H9 (cell line): Measurements from ENCODE around the gene ASTL. TPM values are rescaled to one million over a fixed set of nuclear protein-coding genes. Genes with fewer than 3 reads are reported as not detected.
A peak's percentile ranks its signal among the peaks of the same experiment; 100 is the strongest.

ENCODE experiments used
- DNase-seq: peaks from one replicate; pipeline ENCODE4 v3.0.0-alpha.2; 2017
- H2AFZ ChIP-seq: one replicate; pipeline ENCODE4 v1.6.1; 2013; ENCODE audit warnings: mild to moderate bottlenecking, low read length, control low read depth, moderate library complexity
- H2AK5ac ChIP-seq: 2 replicates; pipeline ENCODE4 v1.6.1; 2013; ENCODE audit warnings: low read length, control low read depth, mixed read lengths; ENCODE audit not compliant: insufficient read length
- H2BK120ac ChIP-seq: one replicate; pipeline ENCODE4 v1.6.1; 2013; ENCODE audit warnings: low read depth, mild to moderate bottlenecking, low read length, control low read depth, inconsistent platforms; ENCODE audit not compliant: poor library complexity, severe bottlenecking
- H2BK12ac ChIP-seq: 2 replicates; pipeline ENCODE4 v1.6.1; 2013; ENCODE audit warnings: low read length, control low read depth, mixed read lengths, low read depth; ENCODE audit not compliant: insufficient read length
- H2BK15ac ChIP-seq: 2 replicates; pipeline ENCODE4 v1.6.1; 2013; ENCODE audit warnings: low read depth, low read length, control low read depth
- H2BK20ac ChIP-seq: one replicate; pipeline ENCODE4 v1.6.1; 2013; ENCODE audit warnings: low read depth, mild to moderate bottlenecking, low read length, control low read depth, inconsistent platforms; ENCODE audit not compliant: poor library complexity, severe bottlenecking
- H2BK5ac ChIP-seq: 2 replicates; pipeline ENCODE4 v1.6.1; 2013; ENCODE audit warnings: low read length, control low read depth, mixed read lengths; ENCODE audit not compliant: insufficient read length
- H3K14ac ChIP-seq: 2 replicates; pipeline ENCODE4 v1.6.1; 2013; ENCODE audit warnings: low read length, control low read depth; ENCODE audit not compliant: insufficient read depth
- H3K18ac ChIP-seq: 2 replicates; pipeline ENCODE4 v1.6.1; 2013; ENCODE audit warnings: low read depth, mild to moderate bottlenecking, mixed read lengths, low read length, control low read depth; ENCODE audit not compliant: insufficient read length
- H3K23ac ChIP-seq: 2 replicates; pipeline ENCODE4 v1.6.1; 2013; ENCODE audit warnings: low read length, control low read depth, mixed read lengths, low read depth; ENCODE audit not compliant: insufficient read length
- H3K23me2 ChIP-seq: 2 replicates; pipeline ENCODE4 v1.6.1; 2013; ENCODE audit warnings: low read depth, mild to moderate bottlenecking, mixed read lengths, low read length, control low read depth; ENCODE audit not compliant: insufficient read length, poor library complexity, severe bottlenecking
- H3K27ac ChIP-seq: 2 replicates; pipeline ENCODE4 v1.5.1; 2013; ENCODE audit warnings: low read length, control low read depth, mixed read lengths, low read depth; ENCODE audit not compliant: insufficient read length
- H3K27me3 ChIP-seq: 2 replicates; pipeline ENCODE4 v1.6.1; 2013; ENCODE audit warnings: low read length, control low read depth, inconsistent platforms; ENCODE audit not compliant: insufficient read depth
- H3K4ac ChIP-seq: 2 replicates; pipeline ENCODE4 v1.6.1; 2013; ENCODE audit warnings: low read depth, mild to moderate bottlenecking, control low read depth, inconsistent platforms, low read length, moderate library complexity
- H3K4me1 ChIP-seq: 2 replicates; pipeline ENCODE4 v1.6.1; 2013; ENCODE audit warnings: low read length, control low read depth, inconsistent platforms; ENCODE audit not compliant: insufficient read depth
- H3K4me2 ChIP-seq: 2 replicates; pipeline ENCODE4 v1.6.1; 2013; ENCODE audit warnings: low read length, control low read depth, mixed read lengths; ENCODE audit not compliant: insufficient read length, insufficient read depth
- H3K56ac ChIP-seq: 2 replicates; pipeline ENCODE4 v1.6.1; 2013; ENCODE audit warnings: low read depth, mild to moderate bottlenecking, mixed read lengths, low read length, control low read depth; ENCODE audit not compliant: insufficient read length
- H3K79me1 ChIP-seq: 2 replicates; pipeline ENCODE4 v1.6.1; 2013; ENCODE audit warnings: low read depth, mild to moderate bottlenecking, moderate library complexity, low read length, control low read depth, inconsistent platforms; ENCODE audit not compliant: insufficient read depth, poor library complexity, severe bottlenecking
- H3K79me2 ChIP-seq: 2 replicates; pipeline ENCODE4 v1.6.1; 2013; ENCODE audit warnings: low read length, control low read depth, inconsistent platforms; ENCODE audit not compliant: insufficient read depth
- H3K9ac ChIP-seq: 2 replicates; pipeline ENCODE4 v1.6.1; 2013; ENCODE audit warnings: low read length, control low read depth, mixed read lengths; ENCODE audit not compliant: insufficient read length; ENCODE audit errors: extremely low read depth
- H3K9me3 ChIP-seq: one replicate; pipeline ENCODE4 v1.6.1; 2013; ENCODE audit warnings: low read depth, low read length, inconsistent platforms; ENCODE audit not compliant: control insufficient read depth
- H3T11ph ChIP-seq: one replicate; pipeline ENCODE4 v1.6.1; 2013; ENCODE audit warnings: mild to moderate bottlenecking, low read length, control low read depth, inconsistent platforms
- H4K20me1 ChIP-seq: one replicate; pipeline ENCODE4 v1.6.1; 2013; ENCODE audit not compliant: control insufficient read depth, insufficient read length, insufficient read depth
- H4K5ac ChIP-seq: 2 replicates; pipeline ENCODE4 v1.6.1; 2013; ENCODE audit warnings: low read depth, mild to moderate bottlenecking, mixed read lengths, low read length, control low read depth; ENCODE audit not compliant: insufficient read length
- H4K8ac ChIP-seq: replicated peaks from 2 replicates; pipeline ENCODE4 v1.6.1; 2013; ENCODE audit warnings: low read length, control low read depth, mixed read lengths, low read depth; ENCODE audit not compliant: insufficient read length
- H4K91ac ChIP-seq: 2 replicates; pipeline ENCODE4 v1.6.1; 2013; ENCODE audit warnings: low read depth, mild to moderate bottlenecking, moderate library complexity, mixed read lengths, low read length, control low read depth; ENCODE audit not compliant: insufficient read length
- H3K27ac Mint-ChIP-seq, 3 experiments: 2 replicates in 2 of 3; 3 replicates in 1 of 3; pipeline ENCODE4 v1.8.0; 2020 to 2021; ENCODE audit warnings: mixed read lengths in 3 of 3, mild to moderate bottlenecking in 1 of 3, moderate library complexity in 1 of 3
- H3K27me3 Mint-ChIP-seq: 2 replicates; pipeline ENCODE4 v1.8.0; 2021; ENCODE audit warnings: low read depth, mild to moderate bottlenecking, moderate library complexity, mixed read lengths
- H3K36me3 Mint-ChIP-seq, 3 experiments: 2 replicates in 2 of 3; 3 replicates in 1 of 3; pipeline ENCODE4 v1.8.0; 2020 to 2021; ENCODE audit warnings: low read depth in 3 of 3, mixed read lengths in 3 of 3; ENCODE audit not compliant: insufficient read depth in 1 of 3
- H3K4me1 Mint-ChIP-seq, 2 experiments: 2 replicates each; pipeline ENCODE4 v1.8.0; 2020; ENCODE audit warnings: mixed read lengths in 2 of 2
- H3K4me3 Mint-ChIP-seq, 2 experiments: 2 replicates in 1 of 2; 3 replicates in 1 of 2; pipeline ENCODE4 v1.8.0; 2020 to 2021; ENCODE audit warnings: mild to moderate bottlenecking in 2 of 2, mixed read lengths in 2 of 2, moderate library complexity in 1 of 2
- H3K9me3 Mint-ChIP-seq, 2 experiments: 2 replicates in 1 of 2; 3 replicates in 1 of 2; pipeline ENCODE4 v1.8.0; 2020; ENCODE audit warnings: mild to moderate bottlenecking in 2 of 2, mixed read lengths in 2 of 2, moderate library complexity in 1 of 2
- WGBS: extraction: QIAGEN DNeasy Blood & Tissue Kit; methylation state at CpG from one replicate; pipeline ENCODE4 v1.1.7; 2013; ENCODE audit warnings: missing lambda C conversion rate, low lambda C conversion rate, mixed read lengths; ENCODE audit not compliant: insufficient read length; ENCODE audit errors: extremely low coverage; 5-methylcytosine and 5-hydroxymethylcytosine counted together
- total RNA-seq: library from RNA; stranded (reverse); gene quantifications from 2 replicates; pipeline ENCODE4 v1.2.1, GENCODE V29; 2021
- TF ChIP-seq, protein P1 (sequence below): fragments of 200-600 bp; sonication (generic); conservative IDR thresholded peaks from 3 replicates; pipeline ENCODE4 v1.8.0; 2021; ENCODE audit warnings: antibody characterized with exemption, mild to moderate bottlenecking

ASTL gene
- total RNA-seq, 1 experiment from 2014 or later = 0.81 TPM

DNA sequence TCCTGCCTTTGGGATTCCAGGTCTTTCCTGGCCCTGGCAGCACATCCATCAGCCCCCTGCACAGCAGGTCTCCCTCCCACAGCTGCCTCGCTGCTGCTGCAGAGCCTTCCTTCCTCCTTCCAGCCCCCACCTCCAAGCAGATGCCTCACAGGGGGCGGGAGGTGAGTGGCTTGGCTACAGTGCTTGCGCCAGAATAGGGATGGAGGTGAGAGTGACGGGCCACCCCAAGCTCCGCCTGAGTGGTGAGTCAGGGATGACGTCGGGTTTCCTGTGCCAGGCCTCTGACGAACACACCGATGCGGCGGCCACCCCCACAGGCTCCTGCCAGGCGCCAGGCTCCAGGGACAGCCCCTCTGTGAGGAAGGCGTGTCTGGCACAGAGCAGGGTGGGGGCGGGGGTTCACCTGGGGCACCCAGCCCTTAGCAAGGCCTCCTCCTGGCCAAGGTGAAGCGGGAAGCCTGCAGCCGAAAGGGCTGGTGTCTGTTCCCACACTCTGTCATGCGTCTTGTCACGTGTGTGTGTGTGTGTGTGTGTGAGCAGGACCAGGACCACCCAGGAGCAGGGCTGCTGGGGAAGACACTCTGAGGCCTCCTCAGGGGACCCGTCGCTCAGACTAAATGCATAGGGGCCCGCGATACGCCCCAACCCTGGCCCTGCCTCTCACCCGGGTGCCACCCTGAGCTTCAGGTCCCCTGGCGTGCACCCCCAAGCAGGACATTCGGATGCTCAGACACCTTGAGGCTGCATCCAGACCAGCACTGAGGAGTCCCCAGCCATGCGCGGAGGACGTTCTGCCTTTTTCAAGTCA is 10.3 kb upstream of the ASTL start:
- Histone ChIP-seq H3K23me2 (peaks cover 6% of the 10 kb centered on the region), H3K56ac (no peak overlapping the region), H3K4me1 (no peaks in the 10 kb centered on the region; the same call in 1 of the 2 replicates), H2BK15ac (no peak overlapping the region), H3K9me3 (no peaks in the 10 kb centered on the region), H3K14ac (peak overlapping the region; percentile 77; the same call in 1 of the 2 replicates), H3K23ac (no peak overlapping the region), H3K18ac (peak overlapping the region; percentile 18), H3K27ac (no peak overlapping the region), H2BK12ac (no peak overlapping the region), H4K91ac (no peak overlapping the region), H3T11ph (no peak overlapping the region), H3K27me3 (no peaks in the 10 kb centered on the region; the same call in 1 of the 2 replicates), H2BK20ac (no peak overlapping the region), H3K4ac (no peak overlapping the region), H2BK5ac (no peak overlapping the region), H4K20me1 (no peaks in the 10 kb centered on the region), H3K79me2 (no peaks in the 10 kb centered on the region), H3K9ac (no peak overlapping the region), H2AK5ac (no peak overlapping the region), H3K4me2 (peak overlapping the region; percentile 9), H4K5ac (no peak overlapping the region), H2AFZ (no peak overlapping the region), H3K79me1 (no peaks in the 10 kb centered on the region), H2BK120ac (no peak overlapping the region), H4K8ac (no peak overlapping the region)
- H3K4me3 Mint-ChIP-seq = peak overlapping the region; percentile 32 to 36; a peak in 2 of 5 replicates
- DNase-seq = peak; percentile 97
- WGBS = no CpG with 5 or more reads among the region's 29 CpGs
- peaks cover 0 to 10% (median 3%) of the 10 kb centered on the region in 3 experiments; a peak in 3 of 7 replicates for H3K36me3 Mint-ChIP-seq
- H3K27ac Mint-ChIP-seq = peak overlapping the region in 2 of 3 experiments; percentile 61 to 62; a peak in 3 of 7 replicates
- peaks cover 36% of the 10 kb centered on the region for H3K27me3 Mint-ChIP-seq
- TF ChIP-seq, protein P1, sequence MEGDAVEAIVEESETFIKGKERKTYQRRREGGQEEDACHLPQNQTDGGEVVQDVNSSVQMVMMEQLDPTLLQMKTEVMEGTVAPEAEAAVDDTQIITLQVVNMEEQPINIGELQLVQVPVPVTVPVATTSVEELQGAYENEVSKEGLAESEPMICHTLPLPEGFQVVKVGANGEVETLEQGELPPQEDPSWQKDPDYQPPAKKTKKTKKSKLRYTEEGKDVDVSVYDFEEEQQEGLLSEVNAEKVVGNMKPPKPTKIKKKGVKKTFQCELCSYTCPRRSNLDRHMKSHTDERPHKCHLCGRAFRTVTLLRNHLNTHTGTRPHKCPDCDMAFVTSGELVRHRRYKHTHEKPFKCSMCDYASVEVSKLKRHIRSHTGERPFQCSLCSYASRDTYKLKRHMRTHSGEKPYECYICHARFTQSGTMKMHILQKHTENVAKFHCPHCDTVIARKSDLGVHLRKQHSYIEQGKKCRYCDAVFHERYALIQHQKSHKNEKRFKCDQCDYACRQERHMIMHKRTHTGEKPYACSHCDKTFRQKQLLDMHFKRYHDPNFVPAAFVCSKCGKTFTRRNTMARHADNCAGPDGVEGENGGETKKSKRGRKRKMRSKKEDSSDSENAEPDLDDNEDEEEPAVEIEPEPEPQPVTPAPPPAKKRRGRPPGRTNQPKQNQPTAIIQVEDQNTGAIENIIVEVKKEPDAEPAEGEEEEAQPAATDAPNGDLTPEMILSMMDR = no peak
- 0 out of 5 replicates have a peak, but pooled peaks cover 0 to 3% of the 10 kb centered on the region in 2 experiments for H3K9me3 Mint-ChIP-seq
- H3K4me1 Mint-ChIP-seq = peaks cover 34 to 63% of the 10 kb centered on the region in 2 experiments
